HG02973 (cell line): ENCODE measurements around the gene GMPPA.

Source experiments
- ATAC-seq: cut with Tn5 transposase; IDR thresholded peaks from one replicate; pipeline ENCODE4 v1.9.1; 2021; ENCODE audit warnings: moderate library complexity; ENCODE audit not compliant: unreplicated experiment

The GMPPA gene

GRCh38 chr2:219484343-219485200 is 14.1 kb upstream of the GMPPA start:
- no peak for ATAC-seq

GRCh38 chr2:219485201-219485580 is 13.5 kb upstream of the GMPPA start:
- no peak for ATAC-seq

GRCh38 chr2:219486380-219486959 is 12.2 kb upstream of the GMPPA start:
- no peak for ATAC-seq

- ATAC-seq: no peak
Observed at GRCh38 chr2:219488149-219488843, 10.4 kb upstream of the GMPPA start.

GRCh38 chr2:219488844-219489194 is 9.9 kb upstream of the GMPPA start:
- ATAC-seq: no peak

GRCh38 chr2:219489315-219489714 is 9.4 kb upstream of the GMPPA start:
- ATAC-seq: no peak

- no peak for ATAC-seq
Observed at GRCh38 chr2:219490186-219490585, 8.5 kb upstream of the GMPPA start.

GRCh38 chr2:219490600-219491130 is 8.0 kb upstream of the GMPPA start:
- no peak for ATAC-seq

- ATAC-seq: no peak
Observed at GRCh38 chr2:219491278-219491963, 7.3 kb upstream of the GMPPA start.

GRCh38 chr2:219492575-219492974 is 6.1 kb upstream of the GMPPA start:
- no peak for ATAC-seq

GRCh38 chr2:219493086-219493485 is 5.6 kb upstream of the GMPPA start:
- ATAC-seq: no peak

GRCh38 chr2:219494952-219495530 is 3.6 kb upstream of the GMPPA start:
- ATAC-seq: no peak

- no peak for ATAC-seq
Observed at GRCh38 chr2:219495531-219496122, 3.1 kb upstream of the GMPPA start.

GRCh38 chr2:219496247-219496824 is 2.4 kb upstream of the GMPPA start:
- ATAC-seq: no peak

- ATAC-seq: no peak
Observed at GRCh38 chr2:219496825-219497494, 1.7 kb upstream of the GMPPA start.

GRCh38 chr2:219497495-219498279 is 1.0 kb upstream of the GMPPA start:
- ATAC-seq: peak; percentile 11

GRCh38 chr2:219499058-219499307 is 292 bp downstream of the GMPPA start:
- no peak for ATAC-seq

GRCh38 chr2:219499555-219499954 is 864 bp downstream of the GMPPA start:
- no peak for ATAC-seq

- no peak for ATAC-seq
Observed at GRCh38 chr2:219500135-219500534, 1.4 kb downstream of the GMPPA start.
